Measurements from ENCODE around the gene CLDN12. TPM values are rescaled to one million over a fixed set of nuclear protein-coding genes. Genes with fewer than 3 reads are reported as not detected.
A peak's percentile ranks its signal among the peaks of the same experiment; 100 is the strongest.

CLDN12 gene
- total and polyA plus RNA-seq, 2 experiments from 2014 or later, result 16.6 to 48.5 TPM

DNA sequence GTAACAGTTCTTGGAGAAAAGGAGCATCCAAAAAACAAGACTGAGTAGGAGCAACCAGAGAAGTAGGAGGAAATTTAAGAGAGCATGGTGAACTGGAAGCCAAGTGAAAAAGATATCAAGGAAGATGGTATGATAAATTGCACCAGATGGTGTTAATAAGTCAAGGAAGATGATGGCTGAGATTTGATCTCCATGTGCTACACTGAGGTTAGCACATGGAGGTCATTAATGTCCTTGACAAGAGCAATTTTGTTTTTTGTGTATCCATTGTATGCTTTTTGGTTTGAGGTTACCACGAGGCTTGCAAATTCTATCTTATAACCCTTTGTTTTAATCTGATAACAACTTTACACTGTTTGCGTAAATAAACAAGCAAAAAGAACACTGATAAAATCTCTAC is 54.8 kb downstream of the CLDN12 start (continued):
- TF ChIP-seq, protein P1, sequence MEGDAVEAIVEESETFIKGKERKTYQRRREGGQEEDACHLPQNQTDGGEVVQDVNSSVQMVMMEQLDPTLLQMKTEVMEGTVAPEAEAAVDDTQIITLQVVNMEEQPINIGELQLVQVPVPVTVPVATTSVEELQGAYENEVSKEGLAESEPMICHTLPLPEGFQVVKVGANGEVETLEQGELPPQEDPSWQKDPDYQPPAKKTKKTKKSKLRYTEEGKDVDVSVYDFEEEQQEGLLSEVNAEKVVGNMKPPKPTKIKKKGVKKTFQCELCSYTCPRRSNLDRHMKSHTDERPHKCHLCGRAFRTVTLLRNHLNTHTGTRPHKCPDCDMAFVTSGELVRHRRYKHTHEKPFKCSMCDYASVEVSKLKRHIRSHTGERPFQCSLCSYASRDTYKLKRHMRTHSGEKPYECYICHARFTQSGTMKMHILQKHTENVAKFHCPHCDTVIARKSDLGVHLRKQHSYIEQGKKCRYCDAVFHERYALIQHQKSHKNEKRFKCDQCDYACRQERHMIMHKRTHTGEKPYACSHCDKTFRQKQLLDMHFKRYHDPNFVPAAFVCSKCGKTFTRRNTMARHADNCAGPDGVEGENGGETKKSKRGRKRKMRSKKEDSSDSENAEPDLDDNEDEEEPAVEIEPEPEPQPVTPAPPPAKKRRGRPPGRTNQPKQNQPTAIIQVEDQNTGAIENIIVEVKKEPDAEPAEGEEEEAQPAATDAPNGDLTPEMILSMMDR (conservative IDR thresholded peaks at IDR 0.05; ENCODE audit: low read depth in 2 of 2), result no peak
- TF ChIP-seq NANOG (IDR thresholded peaks at IDR 0.05; ENCODE audit: borderline replicate concordance), result no peak

DNA sequence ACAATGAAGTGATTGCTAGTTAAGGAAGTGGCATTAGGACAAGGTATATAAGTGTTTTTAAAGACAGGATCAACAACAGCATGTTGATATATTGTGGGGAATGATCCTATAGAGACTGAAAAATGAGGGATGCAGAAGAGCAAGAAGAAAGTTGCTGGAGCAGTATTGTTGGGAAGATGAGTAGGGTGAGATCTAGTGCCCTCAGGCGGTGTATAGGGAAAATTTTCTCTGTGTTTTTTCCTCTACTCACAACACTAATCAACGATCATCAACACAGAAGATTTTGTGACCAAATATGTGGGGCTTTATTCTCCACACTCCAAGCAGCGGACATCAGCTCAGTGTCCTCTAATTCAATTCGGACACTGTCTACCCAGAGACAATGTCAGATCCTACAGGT is 56.6 kb downstream of the CLDN12 start:
- H3K79me2 ChIP-seq (replicated peaks; ENCODE audit: insufficient read depth), result no peaks in the 10 kb centered on the region
- Mint-ChIP-seq H3K36me3 (ENCODE audit: low read depth) (peaks cover 16% of the 10 kb centered on the region), H3K9me3 (peaks cover 19% of the 10 kb centered on the region), H3K27me3 (ENCODE audit: insufficient read depth, low read depth, poor library complexity) (peaks cover 2% of the 10 kb centered on the region), H3K4me3 (no peak overlapping the region), H3K27ac (no peak overlapping the region), H3K4me1 (peaks cover 4% of the 10 kb centered on the region; the same call in 2 of the 3 replicates)
- no peaks in the 10 kb centered on the region for H4K20me1 ChIP-seq (replicated peaks; ENCODE audit: insufficient read depth)
- ATAC-seq, result peak; percentile 55
- no peaks in the 10 kb centered on the region for H3K36me3 ChIP-seq (ENCODE audit: insufficient read depth)
- peak; percentile 43 for DNase-seq (ENCODE audit: low spot score)
- H3F3A ChIP-seq (replicated peaks; ENCODE audit: low read depth), result no peaks in the 10 kb centered on the region
- no peaks in the 10 kb centered on the region for H3K27me3 ChIP-seq (ENCODE audit: insufficient read depth)
- H3K4me2 ChIP-seq, result no peak overlapping the region
- no peaks in the 10 kb centered on the region for H3K4me1 ChIP-seq (ENCODE audit: insufficient read depth)
- TF ChIP-seq, protein P1 (conservative IDR thresholded peaks at IDR 0.05; ENCODE audit: low read depth in 2 of 2), result peak; percentile 33 to 59
- TF ChIP-seq, protein P2, sequence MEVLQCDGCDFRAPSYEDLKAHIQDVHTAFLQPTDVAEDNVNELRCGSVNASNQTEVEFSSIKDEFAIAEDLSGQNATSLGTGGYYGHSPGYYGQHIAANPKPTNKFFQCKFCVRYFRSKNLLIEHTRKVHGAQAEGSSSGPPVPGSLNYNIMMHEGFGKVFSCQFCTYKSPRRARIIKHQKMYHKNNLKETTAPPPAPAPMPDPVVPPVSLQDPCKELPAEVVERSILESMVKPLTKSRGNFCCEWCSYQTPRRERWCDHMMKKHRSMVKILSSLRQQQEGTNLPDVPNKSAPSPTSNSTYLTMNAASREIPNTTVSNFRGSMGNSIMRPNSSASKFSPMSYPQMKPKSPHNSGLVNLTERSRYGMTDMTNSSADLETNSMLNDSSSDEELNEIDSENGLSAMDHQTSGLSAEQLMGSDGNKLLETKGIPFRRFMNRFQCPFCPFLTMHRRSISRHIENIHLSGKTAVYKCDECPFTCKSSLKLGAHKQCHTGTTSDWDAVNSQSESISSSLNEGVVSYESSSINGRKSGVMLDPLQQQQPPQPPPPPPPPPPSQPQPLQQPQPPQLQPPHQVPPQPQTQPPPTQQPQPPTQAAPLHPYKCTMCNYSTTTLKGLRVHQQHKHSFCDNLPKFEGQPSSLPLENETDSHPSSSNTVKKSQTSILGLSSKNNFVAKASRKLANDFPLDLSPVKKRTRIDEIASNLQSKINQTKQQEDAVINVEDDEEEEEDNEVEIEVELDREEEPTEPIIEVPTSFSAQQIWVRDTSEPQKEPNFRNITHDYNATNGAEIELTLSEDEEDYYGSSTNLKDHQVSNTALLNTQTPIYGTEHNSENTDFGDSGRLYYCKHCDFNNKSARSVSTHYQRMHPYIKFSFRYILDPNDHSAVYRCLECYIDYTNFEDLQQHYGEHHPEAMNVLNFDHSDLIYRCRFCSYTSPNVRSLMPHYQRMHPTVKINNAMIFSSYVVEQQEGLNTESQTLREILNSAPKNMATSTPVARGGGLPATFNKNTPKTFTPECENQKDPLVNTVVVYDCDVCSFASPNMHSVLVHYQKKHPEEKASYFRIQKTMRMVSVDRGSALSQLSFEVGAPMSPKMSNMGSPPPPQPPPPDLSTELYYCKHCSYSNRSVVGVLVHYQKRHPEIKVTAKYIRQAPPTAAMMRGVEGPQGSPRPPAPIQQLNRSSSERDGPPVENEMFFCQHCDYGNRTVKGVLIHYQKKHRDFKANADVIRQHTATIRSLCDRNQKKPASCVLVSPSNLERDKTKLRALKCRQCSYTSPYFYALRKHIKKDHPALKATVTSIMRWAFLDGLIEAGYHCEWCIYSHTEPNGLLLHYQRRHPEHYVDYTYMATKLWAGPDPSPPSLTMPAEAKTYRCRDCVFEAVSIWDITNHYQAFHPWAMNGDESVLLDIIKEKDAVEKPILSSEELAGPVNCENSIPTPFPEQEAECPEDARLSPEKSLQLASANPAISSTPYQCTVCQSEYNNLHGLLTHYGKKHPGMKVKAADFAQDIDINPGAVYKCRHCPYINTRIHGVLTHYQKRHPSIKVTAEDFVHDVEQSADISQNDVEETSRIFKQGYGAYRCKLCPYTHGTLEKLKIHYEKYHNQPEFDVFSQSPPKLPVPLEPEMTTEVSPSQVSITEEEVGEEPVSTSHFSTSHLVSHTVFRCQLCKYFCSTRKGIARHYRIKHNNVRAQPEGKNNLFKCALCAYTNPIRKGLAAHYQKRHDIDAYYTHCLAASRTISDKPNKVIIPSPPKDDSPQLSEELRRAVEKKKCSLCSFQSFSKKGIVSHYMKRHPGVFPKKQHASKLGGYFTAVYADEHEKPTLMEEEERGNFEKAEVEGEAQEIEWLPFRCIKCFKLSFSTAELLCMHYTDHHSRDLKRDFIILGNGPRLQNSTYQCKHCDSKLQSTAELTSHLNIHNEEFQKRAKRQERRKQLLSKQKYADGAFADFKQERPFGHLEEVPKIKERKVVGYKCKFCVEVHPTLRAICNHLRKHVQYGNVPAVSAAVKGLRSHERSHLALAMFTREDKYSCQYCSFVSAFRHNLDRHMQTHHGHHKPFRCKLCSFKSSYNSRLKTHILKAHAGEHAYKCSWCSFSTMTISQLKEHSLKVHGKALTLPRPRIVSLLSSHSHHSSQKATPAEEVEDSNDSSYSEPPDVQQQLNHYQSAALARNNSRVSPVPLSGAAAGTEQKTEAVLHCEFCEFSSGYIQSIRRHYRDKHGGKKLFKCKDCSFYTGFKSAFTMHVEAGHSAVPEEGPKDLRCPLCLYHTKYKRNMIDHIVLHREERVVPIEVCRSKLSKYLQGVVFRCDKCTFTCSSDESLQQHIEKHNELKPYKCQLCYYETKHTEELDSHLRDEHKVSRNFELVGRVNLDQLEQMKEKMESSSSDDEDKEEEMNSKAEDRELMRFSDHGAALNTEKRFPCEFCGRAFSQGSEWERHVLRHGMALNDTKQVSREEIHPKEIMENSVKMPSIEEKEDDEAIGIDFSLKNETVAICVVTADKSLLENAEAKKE (CRISPR knock-in tag; IDR thresholded peaks at IDR 0.05), result no peak
- TF ChIP-seq, protein P3, sequence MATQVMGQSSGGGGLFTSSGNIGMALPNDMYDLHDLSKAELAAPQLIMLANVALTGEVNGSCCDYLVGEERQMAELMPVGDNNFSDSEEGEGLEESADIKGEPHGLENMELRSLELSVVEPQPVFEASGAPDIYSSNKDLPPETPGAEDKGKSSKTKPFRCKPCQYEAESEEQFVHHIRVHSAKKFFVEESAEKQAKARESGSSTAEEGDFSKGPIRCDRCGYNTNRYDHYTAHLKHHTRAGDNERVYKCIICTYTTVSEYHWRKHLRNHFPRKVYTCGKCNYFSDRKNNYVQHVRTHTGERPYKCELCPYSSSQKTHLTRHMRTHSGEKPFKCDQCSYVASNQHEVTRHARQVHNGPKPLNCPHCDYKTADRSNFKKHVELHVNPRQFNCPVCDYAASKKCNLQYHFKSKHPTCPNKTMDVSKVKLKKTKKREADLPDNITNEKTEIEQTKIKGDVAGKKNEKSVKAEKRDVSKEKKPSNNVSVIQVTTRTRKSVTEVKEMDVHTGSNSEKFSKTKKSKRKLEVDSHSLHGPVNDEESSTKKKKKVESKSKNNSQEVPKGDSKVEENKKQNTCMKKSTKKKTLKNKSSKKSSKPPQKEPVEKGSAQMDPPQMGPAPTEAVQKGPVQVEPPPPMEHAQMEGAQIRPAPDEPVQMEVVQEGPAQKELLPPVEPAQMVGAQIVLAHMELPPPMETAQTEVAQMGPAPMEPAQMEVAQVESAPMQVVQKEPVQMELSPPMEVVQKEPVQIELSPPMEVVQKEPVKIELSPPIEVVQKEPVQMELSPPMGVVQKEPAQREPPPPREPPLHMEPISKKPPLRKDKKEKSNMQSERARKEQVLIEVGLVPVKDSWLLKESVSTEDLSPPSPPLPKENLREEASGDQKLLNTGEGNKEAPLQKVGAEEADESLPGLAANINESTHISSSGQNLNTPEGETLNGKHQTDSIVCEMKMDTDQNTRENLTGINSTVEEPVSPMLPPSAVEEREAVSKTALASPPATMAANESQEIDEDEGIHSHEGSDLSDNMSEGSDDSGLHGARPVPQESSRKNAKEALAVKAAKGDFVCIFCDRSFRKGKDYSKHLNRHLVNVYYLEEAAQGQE (IDR thresholded peaks at IDR 0.05; ENCODE audit: unreplicated experiment), result no peak
- TF ChIP-seq NANOG (IDR thresholded peaks at IDR 0.05; ENCODE audit: borderline replicate concordance), result no peak
- H3K27ac ChIP-seq (ENCODE audit: low read depth), result no peak overlapping the region
- no peak overlapping the region for H3K4me3 ChIP-seq
- H3K9me2 ChIP-seq (ENCODE audit: insufficient read depth), result peaks cover 4% of the 10 kb centered on the region; the same call in 1 of the 2 replicates
- H2AFZ ChIP-seq, result no peak overlapping the region

All from GM23338 (cell line).